K562 (cell line): ENCODE data around the gene IFI6. TPM values are rescaled to one million over a fixed set of nuclear protein-coding genes. Genes with fewer than 3 reads are reported as not detected.

Experiments
- CTCF ChIP-seq, 3 experiments: IDR thresholded peaks in 2 of 3; conservative IDR thresholded peaks in 1 of 3; 2 replicates each; pipeline ENCODE4 v1.5.1; 2011 to 2012; ENCODE audit warnings: low read length in 3 of 3, mild to moderate bottlenecking in 3 of 3, control low read depth in 2 of 3, improper control_type of control experiment in 1 of 3, inconsistent platforms in 1 of 3, low read depth in 1 of 3, mixed read lengths in 1 of 3, moderate library complexity in 1 of 3; ENCODE audit not compliant: insufficient read depth in 2 of 3
- DEAF1 ChIP-seq: fragments of 450-650 bp; formaldehyde crosslinking; IDR thresholded peaks from 2 replicates; pipeline ENCODE4 v1.4.0; 2020; ENCODE audit warnings: mild to moderate bottlenecking, moderate library complexity
- E2F6 ChIP-seq, 2 experiments: IDR thresholded peaks; 2 replicates each; pipeline ENCODE4 v1.6.1; 2011; ENCODE audit warnings: borderline replicate concordance in 1 of 2, control low read depth in 1 of 2, low read depth in 1 of 2, low read length in 1 of 2, mild to moderate bottlenecking in 1 of 2, mixed read lengths in 1 of 2, moderate library complexity in 1 of 2; ENCODE audit not compliant: insufficient read depth in 1 of 2, insufficient read length in 1 of 2, poor library complexity in 1 of 2, severe bottlenecking in 1 of 2; ENCODE audit errors: extremely low read depth in 1 of 2
- MYC ChIP-seq, 2 experiments: fragments of 250-450 bp in 1 of 2; sonication (Bioruptor Pico) in 1 of 2; IDR thresholded peaks; 2 replicates each; pipeline versions ENCODE4 v1.5.1 to v1.6.1; 2012 to 2021; ENCODE audit warnings: low read depth in 2 of 2, borderline replicate concordance in 1 of 2, improper control_type of control experiment in 1 of 2, low read length in 1 of 2, mild to moderate bottlenecking in 1 of 2, moderate library complexity in 1 of 2
- NCOA2 ChIP-seq, 2 experiments: fragments of 450-650 bp; IDR thresholded peaks; 2 replicates each; pipeline ENCODE4 v1.6.1; 2018; ENCODE audit warnings: mild to moderate bottlenecking in 2 of 2, moderate library complexity in 1 of 2; ENCODE audit not compliant: partially characterized antibody in 2 of 2
- RCOR1 ChIP-seq, 2 experiments: IDR thresholded peaks; 2 replicates each; pipeline ENCODE4 v1.6.1; 2012; ENCODE audit warnings: low read depth in 2 of 2, low read length in 2 of 2, borderline replicate concordance in 1 of 2, improper control_type of control experiment in 1 of 2
- XRCC5 ChIP-seq: fragments of 200-400 bp; formaldehyde crosslinking; IDR thresholded peaks from 2 replicates; pipeline ENCODE4 v1.6.1; 2017; ENCODE audit warnings: low read depth, mild to moderate bottlenecking, low read length
- YY1 ChIP-seq, 3 experiments: IDR thresholded peaks; 2 replicates each; pipeline ENCODE4 v1.6.1; 2011; ENCODE audit warnings: low read length in 2 of 3, mild to moderate bottlenecking in 2 of 3, moderate library complexity in 2 of 3, borderline replicate concordance in 1 of 3, control low read depth in 1 of 3, low read depth in 1 of 3; ENCODE audit not compliant: insufficient read depth in 3 of 3, insufficient replicate concordance in 2 of 3, control insufficient read depth in 1 of 3, insufficient read length in 1 of 3; ENCODE audit errors: extremely low read depth in 1 of 3
- ZNF133 ChIP-seq: fragments of 250-450 bp; sonication (Bioruptor Pico); IDR thresholded peaks from 2 replicates; pipeline ENCODE4 v1.4.0; 2020; ENCODE audit warnings: mild to moderate bottlenecking
- ZNF239 ChIP-seq: fragments of 250-450 bp; sonication (Bioruptor Pico); IDR thresholded peaks from 2 replicates; pipeline ENCODE4 v1.4.0; 2020; ENCODE audit warnings: mild to moderate bottlenecking
- ZNF668 ChIP-seq: fragments of 250-450 bp; sonication (Bioruptor Pico); IDR thresholded peaks from 2 replicates; pipeline ENCODE4 v1.8.0; 2022; ENCODE audit warnings: mild to moderate bottlenecking, inconsistent platforms
- polyA plus RNA-seq, 8 experiments: library from polyadenylated mRNA; depleted of rRNA in 4 of 8; stranded (reverse) in 5 of 8; unstranded in 3 of 8; fragments of >200 nt; fragmentation: Nextera tagmentation in 2 of 8; fragmentation: Illumina TruSeq in 1 of 8; extraction: Ambion mirVana in 2 of 8; extraction: Trizol in 1 of 8; gene quantifications; 2 replicates each; pipeline versions ENCODE4 v1.2.1 to v1.2.3, GENCODE V29; 2011 to 2014; ENCODE audit warnings: inconsistent platforms in 1 of 8, missing spikeins in 1 of 8
- total RNA-seq, 7 experiments: library from RNA; depleted of rRNA in 6 of 7; stranded (reverse); fragments of >200 nt in 6 of 7; fragmentation: Illumina TruSeq in 2 of 7; extraction: Trizol in 2 of 7; gene quantifications; 2 replicates each; pipeline versions ENCODE4 v1.2.1 to v1.2.3, GENCODE V29; 2011 to 2021; ENCODE audit warnings: low replicate concordance in 1 of 7

IFI6 gene
- total and polyA plus RNA-seq, 9 of the 15 experiments (the other 6 are each of a cell fraction or from before 2014, with no cell fraction given), result 0.17 to 4.5 (median 2.2) TPM

GRCh38 chr1:27643600-27644368 lies 28.2 kb downstream of the IFI6 start (continued):
- peak in 1 of 3 experiments; percentile 27 for TF ChIP-seq YY1 (IDR thresholded peaks at IDR 0.05; ENCODE audit: borderline replicate concordance in 1 of 3, control insufficient read depth in 1 of 3, extremely low read depth in 1 of 3, insufficient read depth in 3 of 3, insufficient read length in 1 of 3, insufficient replicate concordance in 2 of 3, low read depth in 1 of 3, low read length in 2 of 3)
- no peak for TF ChIP-seq ZNF133
- 0 out of 2 replicates have a peak, but pooled peaks have one; percentile 42 for TF ChIP-seq XRCC5
- TF ChIP-seq ZNF239 (CRISPR knock-in tag), result 0 out of 2 replicates have a peak, but pooled peaks have one; percentile 25
- no peak for TF ChIP-seq NCOA2 (IDR thresholded peaks at IDR 0.05; ENCODE audit: partially characterized antibody in 2 of 2)
- TF ChIP-seq E2F6 (IDR thresholded peaks at IDR 0.05; ENCODE audit: borderline replicate concordance in 1 of 2, extremely low read depth in 1 of 2, insufficient read depth in 1 of 2, insufficient read length in 1 of 2, low read depth in 1 of 2, low read length in 1 of 2, poor library complexity in 1 of 2, severe bottlenecking in 1 of 2), result peak in 1 of 2 experiments; percentile 16
- TF ChIP-seq DEAF1 (CRISPR knock-in tag), result peak; percentile 34; the same call in 1 of the 2 replicates
- TF ChIP-seq RCOR1 (IDR thresholded peaks at IDR 0.05; ENCODE audit: borderline replicate concordance in 1 of 2, low read depth in 2 of 2, low read length in 2 of 2), result peak in 1 of 2 experiments; percentile 55; a peak in 2 of 4 replicates
- 0 out of 2 replicates have a peak, but pooled peaks have one; percentile 17 for TF ChIP-seq ZNF668 (CRISPR knock-in tag)
- TF ChIP-seq MYC (IDR thresholded peaks at IDR 0.05; ENCODE audit: low read depth, low read length), result peak; percentile 60; the same call in 1 of the 2 replicates
- TF ChIP-seq MYC (CRISPR knock-in tag; IDR thresholded peaks at IDR 0.05; ENCODE audit: borderline replicate concordance, low read depth), result no peak
- peak; percentile 80 to 93 (median 84) for TF ChIP-seq CTCF (IDR thresholded peaks at IDR 0.05 in 2 of 3, conservative IDR thresholded peaks at IDR 0.05 in 1 of 3; ENCODE audit: insufficient read depth in 2 of 3, low read depth in 1 of 3, low read length in 3 of 3)
